Kidney epithelial cell (primary cell): ENCODE data around the gene C8B. TPM values are rescaled to one million over a fixed set of nuclear protein-coding genes. Genes with fewer than 3 reads are reported as not detected.

Experiments
- DNase-seq: peaks from one replicate; pipeline ENCODE4 v3.0.0-alpha.2; 2010; ENCODE audit warnings: low read depth
- H3K27me3 ChIP-seq: 2 replicates; pipeline ENCODE4 v1.6.0; 2011; ENCODE audit warnings: low read length; ENCODE audit not compliant: control insufficient read depth, insufficient read depth
- H3K36me3 ChIP-seq: 2 replicates; pipeline ENCODE4 v1.5.1; 2011; ENCODE audit warnings: low read length; ENCODE audit not compliant: control insufficient read depth, insufficient read depth
- H3K4me3 ChIP-seq: 2 replicates; pipeline ENCODE4 v1.5.1; 2011; ENCODE audit warnings: low read depth, mild to moderate bottlenecking, control low read depth, low read length
- CTCF ChIP-seq: IDR thresholded peaks from 2 replicates; pipeline ENCODE4 v1.5.1; 2011; ENCODE audit warnings: mild to moderate bottlenecking, moderate library complexity, low read length, control low read depth, inconsistent platforms; ENCODE audit not compliant: insufficient read depth, poor library complexity, severe bottlenecking
- total RNA-seq: library from RNA; depleted of rRNA; stranded (reverse); fragments of >200 nt; gene quantifications from 2 replicates; pipeline ENCODE4 v1.2.3, GENCODE V29; 2015

C8B gene
- total RNA-seq, 1 donor from 2014 or later: not detected

- Histone ChIP-seq H3K36me3 (no peaks in the 10 kb centered on the region), H3K27me3 (no peaks in the 10 kb centered on the region), H3K4me3 (no peak overlapping the region)
- DNase-seq: no peak
- no peak for TF ChIP-seq CTCF
Observed at GRCh38 chr1:56912325-56912724, 53.5 kb downstream of the C8B start.

- no peaks in the 10 kb centered on the region for H3K36me3 ChIP-seq
- H3K4me3 ChIP-seq: no peak overlapping the region
- no peak for TF ChIP-seq CTCF
- DNase-seq: no peak
- no peaks in the 10 kb centered on the region for H3K27me3 ChIP-seq
Observed at GRCh38 chr1:56911098-56911938, 54.5 kb downstream of the C8B start.

- Histone ChIP-seq H3K27me3 (no peaks in the 10 kb centered on the region), H3K36me3 (no peaks in the 10 kb centered on the region), H3K4me3 (no peak overlapping the region)
- DNase-seq: no peak
- no peak for TF ChIP-seq CTCF
Observed at GRCh38 chr1:56910441-56910985, 55.3 kb downstream of the C8B start.

GRCh38 chr1:56908619-56909221 is 57.1 kb downstream of the C8B start:
- DNase-seq: no peak

GRCh38 chr1:56905667-56906066 is 60.1 kb downstream of the C8B start:
- Histone ChIP-seq H3K4me3 (no peak overlapping the region), H3K36me3 (no peaks in the 10 kb centered on the region), H3K27me3 (no peaks in the 10 kb centered on the region)
- TF ChIP-seq CTCF: no peak
- no peak for DNase-seq

More at GRCh38 chr1:56908619-56909221, 57.1 kb downstream of the C8B start:
- no peak for TF ChIP-seq CTCF
- Histone ChIP-seq H3K36me3 (no peaks in the 10 kb centered on the region), H3K4me3 (no peak overlapping the region), H3K27me3 (no peaks in the 10 kb centered on the region)
